GM19099 (cell line): ENCODE results near the gene ADAM22.

Experiments used
- POLR2A ChIP-seq: IDR thresholded peaks from 3 replicates; pipeline ENCODE4 v1.6.1; 2011; ENCODE audit warnings: low read depth; ENCODE audit not compliant: insufficient read length; ENCODE audit errors: extremely low read depth

The ADAM22 gene

GRCh38 chr7:88071994-88072714, 138.1 kb downstream of the ADAM22 start:
- no peak for TF ChIP-seq POLR2A

GRCh38 chr7:88072715-88073055, 138.6 kb downstream of the ADAM22 start:
- TF ChIP-seq POLR2A: no peak

GRCh38 chr7:88073626-88074025, 139.6 kb downstream of the ADAM22 start:
- TF ChIP-seq POLR2A: no peak

GRCh38 chr7:88075216-88075615, 141.2 kb downstream of the ADAM22 start:
- TF ChIP-seq POLR2A: no peak

- no peak for TF ChIP-seq POLR2A
Observed at GRCh38 chr7:88083883-88084282, 149.8 kb downstream of the ADAM22 start.

GRCh38 chr7:88089561-88089960, 155.5 kb downstream of the ADAM22 start:
- TF ChIP-seq POLR2A: no peak

GRCh38 chr7:88090240-88090639, 156.2 kb downstream of the ADAM22 start:
- no peak for TF ChIP-seq POLR2A

GRCh38 chr7:88090671-88091070, 156.6 kb downstream of the ADAM22 start:
- no peak for TF ChIP-seq POLR2A

- TF ChIP-seq POLR2A: no peak
Observed at GRCh38 chr7:88091988-88092675, 158.1 kb downstream of the ADAM22 start.

- no peak for TF ChIP-seq POLR2A
Observed at GRCh38 chr7:88092676-88092999, 158.6 kb downstream of the ADAM22 start.

GRCh38 chr7:88101769-88102168, 167.7 kb downstream of the ADAM22 start:
- TF ChIP-seq POLR2A: no peak

- TF ChIP-seq POLR2A: no peak
Observed at GRCh38 chr7:88102675-88103074, 168.6 kb downstream of the ADAM22 start.

- no peak for TF ChIP-seq POLR2A
Observed at GRCh38 chr7:88104732-88105131, 170.7 kb downstream of the ADAM22 start.

GRCh38 chr7:88105231-88105630, 171.2 kb downstream of the ADAM22 start:
- TF ChIP-seq POLR2A: no peak

- TF ChIP-seq POLR2A: no peak
Observed at GRCh38 chr7:88106434-88106833, 172.4 kb downstream of the ADAM22 start.

GRCh38 chr7:88109612-88110011, 175.6 kb downstream of the ADAM22 start:
- TF ChIP-seq POLR2A: no peak

GRCh38 chr7:88111140-88111743, 177.2 kb downstream of the ADAM22 start:
- TF ChIP-seq POLR2A: no peak

- no peak for TF ChIP-seq POLR2A
Observed at GRCh38 chr7:88111954-88112471, 178.0 kb downstream of the ADAM22 start.
